ENCODE data around the gene TTYH3.
"Not testable (repeated sequence)": the region's sequence is repeated elsewhere in the genome, so short reads cannot be mapped to it uniquely, and the experiment has no call there.

Gene TTYH3

GRCh38 chr7:2631946-2632732 is at the start of gene TTYH3:
TSS of gene TTYH3 (plus strand) at chr7:2631986. CDS start at chr7:2632156, 170 bp downstream.
- H3K27me3 ChIP-seq (ENCODE audit: control insufficient read depth, insufficient read depth, low read length) = no peaks in the 10 kb centered on the region
- H3K36me3 ChIP-seq (ENCODE audit: control insufficient read depth, insufficient read depth, low read length) = peaks cover 9% of the 10 kb centered on the region; the same call in 1 of the 2 replicates
- no peaks in the 10 kb centered on the region for H3K9me3 ChIP-seq (ENCODE audit: control insufficient read depth, insufficient read depth, low read depth, low read length)
- H3K4me3 ChIP-seq (ENCODE audit: low read depth, low read length) = peak within 1 kb of the TSS; percentile 77
- H3K4me1 ChIP-seq (ENCODE audit: control insufficient read depth, insufficient read depth, low read length) = peaks cover 18% of the 10 kb centered on the region
- H3K9ac ChIP-seq (ENCODE audit: low read length) = peak within 1 kb of the TSS; percentile 90
- peak within 1 kb of the TSS; percentile 52; the same call in 1 of the 2 replicates for H3K27ac ChIP-seq (ENCODE audit: low read depth, low read length)

- H3K27me3 ChIP-seq (ENCODE audit: control insufficient read depth, insufficient read depth, low read length) = no peaks in the 10 kb centered on the region
Measured at GRCh38 chr7:2582006-2582735, 49.6 kb upstream of the TTYH3 start.

GRCh38 chr7:2583798-2584580 is 47.8 kb upstream of the TTYH3 start:
- Histone ChIP-seq H3K9ac (ENCODE audit: low read length) (no peak overlapping the region), H3K4me3 (ENCODE audit: low read depth, low read length) (no peak overlapping the region), H3K27me3 (ENCODE audit: control insufficient read depth, insufficient read depth, low read length) (no peaks in the 10 kb centered on the region), H3K27ac (ENCODE audit: low read depth, low read length) (no peak overlapping the region), H3K4me1 (ENCODE audit: control insufficient read depth, insufficient read depth, low read length) (no peaks in the 10 kb centered on the region), H3K36me3 (ENCODE audit: control insufficient read depth, insufficient read depth, low read length) (peaks cover 10% of the 10 kb centered on the region), H3K9me3 (ENCODE audit: control insufficient read depth, insufficient read depth, low read depth, low read length) (no peaks in the 10 kb centered on the region)

More at GRCh38 chr7:2582006-2582735, 49.6 kb upstream of the TTYH3 start:
- H3K4me3 ChIP-seq (ENCODE audit: low read depth, low read length) = no peak overlapping the region
- H3K4me1 ChIP-seq (ENCODE audit: control insufficient read depth, insufficient read depth, low read length) = no peaks in the 10 kb centered on the region
- peaks cover 10% of the 10 kb centered on the region for H3K36me3 ChIP-seq (ENCODE audit: control insufficient read depth, insufficient read depth, low read length)
- no peaks in the 10 kb centered on the region for H3K9me3 ChIP-seq (ENCODE audit: control insufficient read depth, insufficient read depth, low read depth, low read length)
- no peak overlapping the region for H3K27ac ChIP-seq (ENCODE audit: low read depth, low read length)
- no peak overlapping the region for H3K9ac ChIP-seq (ENCODE audit: low read length)

- peaks cover 10% of the 10 kb centered on the region for H3K36me3 ChIP-seq (ENCODE audit: control insufficient read depth, insufficient read depth, low read length)
- H3K9me3 ChIP-seq (ENCODE audit: control insufficient read depth, insufficient read depth, low read depth, low read length) = no peaks in the 10 kb centered on the region
- no peaks in the 10 kb centered on the region for H3K4me1 ChIP-seq (ENCODE audit: control insufficient read depth, insufficient read depth, low read length)
- H3K27me3 ChIP-seq (ENCODE audit: control insufficient read depth, insufficient read depth, low read length) = no peaks in the 10 kb centered on the region
- H3K9ac ChIP-seq (ENCODE audit: low read length) = no peak overlapping the region
- H3K27ac ChIP-seq (ENCODE audit: low read depth, low read length) = no peak overlapping the region
- no peak overlapping the region for H3K4me3 ChIP-seq (ENCODE audit: low read depth, low read length)
Measured at GRCh38 chr7:2585446-2585845, 46.3 kb upstream of the TTYH3 start.

- no peaks in the 10 kb centered on the region for H3K4me1 ChIP-seq (ENCODE audit: control insufficient read depth, insufficient read depth, low read length)
- H3K4me3 ChIP-seq (ENCODE audit: low read depth, low read length) = no peak overlapping the region
- no peaks in the 10 kb centered on the region for H3K27me3 ChIP-seq (ENCODE audit: control insufficient read depth, insufficient read depth, low read length)
- no peak overlapping the region for H3K9ac ChIP-seq (ENCODE audit: low read length)
- H3K27ac ChIP-seq (ENCODE audit: low read depth, low read length) = no peak overlapping the region
- no peaks in the 10 kb centered on the region for H3K9me3 ChIP-seq (ENCODE audit: control insufficient read depth, insufficient read depth, low read depth, low read length)
- H3K36me3 ChIP-seq (ENCODE audit: control insufficient read depth, insufficient read depth, low read length) = peaks cover 10% of the 10 kb centered on the region
Measured at GRCh38 chr7:2586326-2587020, 45.3 kb upstream of the TTYH3 start.

GRCh38 chr7:2587134-2587533 is 44.7 kb upstream of the TTYH3 start:
- H3K9ac ChIP-seq (ENCODE audit: low read length) = no peak overlapping the region
- H3K27ac ChIP-seq (ENCODE audit: low read depth, low read length) = no peak overlapping the region
- no peaks in the 10 kb centered on the region for H3K4me1 ChIP-seq (ENCODE audit: control insufficient read depth, insufficient read depth, low read length)
- H3K27me3 ChIP-seq (ENCODE audit: control insufficient read depth, insufficient read depth, low read length) = no peaks in the 10 kb centered on the region
- H3K9me3 ChIP-seq (ENCODE audit: control insufficient read depth, insufficient read depth, low read depth, low read length) = no peaks in the 10 kb centered on the region
- H3K36me3 ChIP-seq (ENCODE audit: control insufficient read depth, insufficient read depth, low read length) = peaks cover 10% of the 10 kb centered on the region
- no peak overlapping the region for H3K4me3 ChIP-seq (ENCODE audit: low read depth, low read length)

- H3K4me1 ChIP-seq (ENCODE audit: control insufficient read depth, insufficient read depth, low read length) = no peaks in the 10 kb centered on the region
- H3K27ac ChIP-seq (ENCODE audit: low read depth, low read length) = no peak overlapping the region
- H3K36me3 ChIP-seq (ENCODE audit: control insufficient read depth, insufficient read depth, low read length) = peaks cover 12% of the 10 kb centered on the region
- H3K9ac ChIP-seq (ENCODE audit: low read length) = no peak overlapping the region
- no peaks in the 10 kb centered on the region for H3K27me3 ChIP-seq (ENCODE audit: control insufficient read depth, insufficient read depth, low read length)
- H3K9me3 ChIP-seq (ENCODE audit: control insufficient read depth, insufficient read depth, low read depth, low read length) = no peaks in the 10 kb centered on the region
- no peak overlapping the region for H3K4me3 ChIP-seq (ENCODE audit: low read depth, low read length)
Measured at GRCh38 chr7:2587778-2588177, 44.0 kb upstream of the TTYH3 start.

- no peaks in the 10 kb centered on the region for H3K4me1 ChIP-seq (ENCODE audit: control insufficient read depth, insufficient read depth, low read length)
- no peak overlapping the region for H3K4me3 ChIP-seq (ENCODE audit: low read depth, low read length)
- no peaks in the 10 kb centered on the region for H3K9me3 ChIP-seq (ENCODE audit: control insufficient read depth, insufficient read depth, low read depth, low read length)
- H3K27me3 ChIP-seq (ENCODE audit: control insufficient read depth, insufficient read depth, low read length) = no peaks in the 10 kb centered on the region
- H3K27ac ChIP-seq (ENCODE audit: low read depth, low read length) = no peak overlapping the region
- H3K9ac ChIP-seq (ENCODE audit: low read length) = no peak overlapping the region
- peaks cover 15% of the 10 kb centered on the region for H3K36me3 ChIP-seq (ENCODE audit: control insufficient read depth, insufficient read depth, low read length)
Measured at GRCh38 chr7:2589341-2589740, 42.4 kb upstream of the TTYH3 start.

- H3K27me3 ChIP-seq (ENCODE audit: control insufficient read depth, insufficient read depth, low read length); H3K4me3 ChIP-seq (ENCODE audit: low read depth, low read length); H3K9me3 ChIP-seq (ENCODE audit: control insufficient read depth, insufficient read depth, low read depth, low read length); H3K9ac ChIP-seq (ENCODE audit: low read length); H3K4me1 ChIP-seq (ENCODE audit: control insufficient read depth, insufficient read depth, low read length); H3K27ac ChIP-seq (ENCODE audit: low read depth, low read length): not testable (repeated sequence)
- peaks cover 16% of the 10 kb centered on the region for H3K36me3 ChIP-seq (ENCODE audit: control insufficient read depth, insufficient read depth, low read length)
Measured at GRCh38 chr7:2589941-2590340, 41.8 kb upstream of the TTYH3 start.

- H3K27me3 ChIP-seq (ENCODE audit: control insufficient read depth, insufficient read depth, low read length) = no peaks in the 10 kb centered on the region
- no peak overlapping the region for H3K9ac ChIP-seq (ENCODE audit: low read length)
- no peak overlapping the region for H3K27ac ChIP-seq (ENCODE audit: low read depth, low read length)
- no peaks in the 10 kb centered on the region for H3K4me1 ChIP-seq (ENCODE audit: control insufficient read depth, insufficient read depth, low read length)
- peaks cover 23% of the 10 kb centered on the region for H3K36me3 ChIP-seq (ENCODE audit: control insufficient read depth, insufficient read depth, low read length)
- H3K4me3 ChIP-seq (ENCODE audit: low read depth, low read length) = no peak overlapping the region
- H3K9me3 ChIP-seq (ENCODE audit: control insufficient read depth, insufficient read depth, low read depth, low read length) = no peaks in the 10 kb centered on the region
Measured at GRCh38 chr7:2592375-2592865, 39.4 kb upstream of the TTYH3 start.

All from HUES6 (cell line).